ENCODE measurements around the gene GTF2E1. TPM values are rescaled to one million over a fixed set of nuclear protein-coding genes. Genes with fewer than 3 reads are reported as not detected.
A peak's percentile ranks its signal among the peaks of the same experiment; 100 is the strongest.
"Not testable (repeated sequence)": the region's sequence is repeated elsewhere in the genome, so short reads cannot be mapped to it uniquely, and the experiment has no call there.

GTF2E1 gene
- total RNA-seq, 1 donor from 2014 or later, result 26.9 TPM

DNA sequence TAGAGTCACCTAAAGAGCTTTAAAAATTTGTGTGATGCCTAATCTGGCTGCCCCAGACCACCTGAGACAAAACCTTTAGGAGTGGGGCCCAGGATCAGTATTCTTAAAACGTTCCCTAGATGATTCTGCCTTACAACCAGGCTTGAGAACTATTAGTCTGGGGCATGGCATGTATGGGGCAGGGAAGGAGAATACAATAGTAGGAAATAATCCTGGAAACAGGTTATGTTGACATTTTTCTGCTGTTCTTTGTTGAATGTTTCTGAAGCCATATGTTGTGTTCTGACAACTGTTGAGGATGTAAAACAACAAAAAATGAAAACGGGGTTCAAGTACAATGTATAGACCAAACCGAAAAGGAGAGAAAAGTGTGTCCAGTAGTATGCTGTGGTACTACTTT, 2.9 kb downstream of the GTF2E1 start:
- Mint-ChIP-seq H3K4me1 (ENCODE audit: unreplicated experiment) (peaks cover 24% of the 10 kb centered on the region), H3K27ac (peak overlapping the region; percentile 31), H3K4me3 (no peak overlapping the region), H3K36me3 (peaks cover 2% of the 10 kb centered on the region), H3K9me3 (no peaks in the 10 kb centered on the region), H3K27me3 (no peaks in the 10 kb centered on the region)
- TF ChIP-seq, protein P1, sequence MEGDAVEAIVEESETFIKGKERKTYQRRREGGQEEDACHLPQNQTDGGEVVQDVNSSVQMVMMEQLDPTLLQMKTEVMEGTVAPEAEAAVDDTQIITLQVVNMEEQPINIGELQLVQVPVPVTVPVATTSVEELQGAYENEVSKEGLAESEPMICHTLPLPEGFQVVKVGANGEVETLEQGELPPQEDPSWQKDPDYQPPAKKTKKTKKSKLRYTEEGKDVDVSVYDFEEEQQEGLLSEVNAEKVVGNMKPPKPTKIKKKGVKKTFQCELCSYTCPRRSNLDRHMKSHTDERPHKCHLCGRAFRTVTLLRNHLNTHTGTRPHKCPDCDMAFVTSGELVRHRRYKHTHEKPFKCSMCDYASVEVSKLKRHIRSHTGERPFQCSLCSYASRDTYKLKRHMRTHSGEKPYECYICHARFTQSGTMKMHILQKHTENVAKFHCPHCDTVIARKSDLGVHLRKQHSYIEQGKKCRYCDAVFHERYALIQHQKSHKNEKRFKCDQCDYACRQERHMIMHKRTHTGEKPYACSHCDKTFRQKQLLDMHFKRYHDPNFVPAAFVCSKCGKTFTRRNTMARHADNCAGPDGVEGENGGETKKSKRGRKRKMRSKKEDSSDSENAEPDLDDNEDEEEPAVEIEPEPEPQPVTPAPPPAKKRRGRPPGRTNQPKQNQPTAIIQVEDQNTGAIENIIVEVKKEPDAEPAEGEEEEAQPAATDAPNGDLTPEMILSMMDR (conservative IDR thresholded peaks at IDR 0.05), result no peak
- no peak for DNase-seq (ENCODE audit: extremely low spot score, unreplicated experiment)

DNA sequence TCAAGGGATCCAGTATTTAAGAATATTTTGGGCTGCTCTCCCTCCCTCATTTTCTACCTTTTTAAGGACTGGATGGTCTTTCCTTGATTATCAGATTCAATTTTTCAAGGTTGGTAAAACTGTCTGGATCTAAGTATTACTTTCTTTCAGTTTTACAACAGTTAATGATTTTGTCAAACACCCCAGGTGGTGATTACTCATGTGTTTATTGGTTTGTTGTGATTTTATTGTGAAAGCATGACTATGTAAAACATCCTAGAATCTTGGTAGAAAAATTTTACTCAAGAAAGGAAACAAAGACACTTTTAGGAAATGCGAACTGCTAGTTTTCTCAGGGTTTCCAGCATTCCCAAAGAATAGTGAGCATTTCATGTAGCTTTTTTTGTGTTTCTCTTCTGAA, 7.3 kb downstream of the GTF2E1 start:
- TF ChIP-seq, protein P1 (conservative IDR thresholded peaks at IDR 0.05), result no peak
- no peak overlapping the region for H3K27ac Mint-ChIP-seq
- no peak overlapping the region for H3K4me3 Mint-ChIP-seq
- no peaks in the 10 kb centered on the region for H3K9me3 Mint-ChIP-seq
- DNase-seq (ENCODE audit: extremely low spot score, unreplicated experiment), result no peak
- no peaks in the 10 kb centered on the region for H3K27me3 Mint-ChIP-seq
- peaks cover 8% of the 10 kb centered on the region for H3K36me3 Mint-ChIP-seq
- no peaks in the 10 kb centered on the region for H3K4me1 Mint-ChIP-seq (ENCODE audit: unreplicated experiment)

DNA sequence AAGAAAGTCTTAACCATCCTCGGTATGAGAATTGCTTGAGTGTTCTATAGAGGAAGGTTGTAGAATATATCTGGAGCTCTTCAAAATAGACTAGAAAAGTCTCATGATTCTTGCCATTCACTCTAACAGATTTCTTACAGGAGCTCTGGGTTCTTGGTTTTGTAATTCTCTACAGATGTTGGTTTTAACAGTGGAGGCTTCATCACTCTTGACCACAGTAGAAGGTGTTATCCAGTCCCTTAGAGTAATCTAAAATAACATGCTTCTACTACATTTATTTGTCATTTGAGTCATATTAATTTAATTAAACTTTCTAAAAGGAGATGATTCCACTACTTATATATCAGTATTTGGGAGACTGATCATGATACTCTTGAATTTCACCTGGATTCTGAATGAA, 9.7 kb downstream of the GTF2E1 start:
- DNase-seq (ENCODE audit: extremely low spot score, unreplicated experiment), result no peak
- H3K27ac Mint-ChIP-seq, result no peak overlapping the region
- peaks cover 20% of the 10 kb centered on the region for H3K36me3 Mint-ChIP-seq
- H3K4me1 Mint-ChIP-seq (ENCODE audit: unreplicated experiment), result no peaks in the 10 kb centered on the region
- H3K27me3 Mint-ChIP-seq, result no peaks in the 10 kb centered on the region
- no peak overlapping the region for H3K4me3 Mint-ChIP-seq
- no peaks in the 10 kb centered on the region for H3K9me3 Mint-ChIP-seq
- TF ChIP-seq, protein P1 (conservative IDR thresholded peaks at IDR 0.05), result no peak

DNA sequence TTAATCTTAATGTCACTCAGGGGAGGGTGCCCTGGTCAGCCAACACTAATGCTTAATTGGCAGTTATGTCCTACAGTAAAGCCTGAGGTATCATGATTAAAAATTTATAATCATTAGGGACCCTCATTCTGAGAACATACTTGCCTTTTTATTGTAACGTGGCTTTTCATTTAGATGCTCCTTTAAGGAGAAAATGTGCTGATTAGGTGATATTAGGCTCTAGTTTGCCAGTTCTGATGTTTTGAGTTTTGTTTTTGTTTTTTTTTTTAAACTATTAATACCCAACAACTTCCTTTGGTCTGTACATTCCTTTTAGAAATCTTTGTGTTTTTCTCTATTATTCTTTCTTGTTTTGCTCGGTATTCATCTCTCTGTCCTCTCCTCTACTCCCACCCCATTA, 10.3 kb downstream of the GTF2E1 start:
- Mint-ChIP-seq H3K4me3 (no peak overlapping the region), H3K36me3 (peaks cover 25% of the 10 kb centered on the region), H3K27ac (no peak overlapping the region), H3K27me3 (no peaks in the 10 kb centered on the region), H3K9me3 (no peaks in the 10 kb centered on the region), H3K4me1 (ENCODE audit: unreplicated experiment) (no peaks in the 10 kb centered on the region)
- TF ChIP-seq, protein P1 (conservative IDR thresholded peaks at IDR 0.05), result no peak
- no peak for DNase-seq (ENCODE audit: extremely low spot score, unreplicated experiment)

DNA sequence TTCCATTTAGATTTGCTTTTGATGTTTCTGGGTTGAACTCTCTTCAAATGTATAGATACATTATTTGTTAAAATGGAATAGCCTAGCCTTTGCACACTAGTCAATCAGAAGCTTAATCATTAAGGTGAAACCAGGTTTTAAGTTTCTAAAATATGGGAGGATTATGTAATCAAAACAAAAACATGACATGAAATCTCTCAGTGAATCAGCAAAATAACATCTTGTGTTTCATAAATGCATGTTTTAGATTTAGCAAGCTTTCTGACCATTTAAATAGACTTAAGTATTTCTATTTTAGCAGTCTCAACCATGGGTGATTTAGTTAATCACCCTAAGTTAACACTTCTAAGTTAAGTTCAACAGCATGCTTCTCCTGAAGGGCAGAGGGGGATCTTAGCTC, 11.3 kb downstream of the GTF2E1 start:
- Mint-ChIP-seq H3K27me3 (no peaks in the 10 kb centered on the region), H3K4me3 (no peak overlapping the region), H3K27ac (no peak overlapping the region), H3K36me3 (peaks cover 29% of the 10 kb centered on the region), H3K4me1 (ENCODE audit: unreplicated experiment) (no peaks in the 10 kb centered on the region), H3K9me3 (peaks cover 1% of the 10 kb centered on the region)
- TF ChIP-seq, protein P1 (conservative IDR thresholded peaks at IDR 0.05), result no peak
- DNase-seq (ENCODE audit: extremely low spot score, unreplicated experiment), result no peak

DNA sequence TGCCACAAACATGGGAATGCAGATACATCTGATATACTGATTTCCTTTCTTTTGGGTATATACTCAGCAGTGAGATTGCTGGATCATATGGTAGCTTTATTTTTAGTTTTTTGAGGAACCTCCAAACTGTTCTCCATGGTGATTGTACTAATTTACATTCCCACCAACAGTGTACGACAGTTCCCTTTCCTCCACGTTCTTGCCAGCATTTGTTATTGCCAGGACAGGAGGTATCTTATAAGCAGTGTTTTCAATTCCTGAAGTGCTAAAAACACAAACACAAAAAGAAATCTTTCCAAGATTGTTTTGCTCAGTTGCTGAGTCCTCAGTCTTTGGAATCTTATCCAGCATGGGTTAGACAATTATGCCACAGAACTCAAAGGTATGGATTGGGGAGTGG, 13.5 kb downstream of the GTF2E1 start:
- Mint-ChIP-seq H3K9me3 (peaks cover 8% of the 10 kb centered on the region), H3K4me1 (ENCODE audit: unreplicated experiment) (no peaks in the 10 kb centered on the region), H3K27ac (no peak overlapping the region), H3K27me3 (no peaks in the 10 kb centered on the region), H3K36me3 (peaks cover 40% of the 10 kb centered on the region), H3K4me3 (no peak overlapping the region)
- TF ChIP-seq, protein P1 (conservative IDR thresholded peaks at IDR 0.05), result no peak
- DNase-seq (ENCODE audit: extremely low spot score, unreplicated experiment), result no peak

DNA sequence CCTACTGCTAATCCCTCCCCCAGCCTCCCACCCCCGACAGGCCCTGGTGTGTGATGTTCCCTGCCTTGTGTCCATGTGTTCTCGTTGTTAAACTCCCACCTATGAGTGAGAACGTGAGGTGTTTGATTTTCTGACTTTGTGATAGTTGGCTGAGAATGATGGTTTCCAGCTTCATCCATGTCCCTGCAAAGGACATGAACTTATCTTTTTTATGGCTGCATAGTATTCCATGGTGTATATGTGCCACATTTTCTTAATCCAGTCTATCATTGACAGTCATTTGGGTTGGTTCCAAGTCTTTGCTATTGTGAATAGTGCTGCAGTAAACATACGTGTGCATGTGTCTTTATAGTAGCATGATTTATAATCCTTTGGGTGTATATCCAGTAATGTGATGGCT, 16.0 kb downstream of the GTF2E1 start:
- not testable (repeated sequence) for H3K4me3 Mint-ChIP-seq; H3K27me3 Mint-ChIP-seq; H3K27ac Mint-ChIP-seq; DNase-seq (ENCODE audit: extremely low spot score, unreplicated experiment); H3K9me3 Mint-ChIP-seq
- H3K36me3 Mint-ChIP-seq, result peaks cover 44% of the 10 kb centered on the region
- H3K4me1 Mint-ChIP-seq (ENCODE audit: unreplicated experiment), result peaks cover 11% of the 10 kb centered on the region

Measured in type B pancreatic cell (in vitro differentiated cells).